Measurements from ENCODE around the gene SCAPER.
A peak's percentile ranks its signal among the peaks of the same experiment; 100 is the strongest.

The SCAPER gene

GRCh38 chr15:76667943-76668715, 237.0 kb downstream of the SCAPER start:
- Histone ChIP-seq H3K36me3 (ENCODE audit: control insufficient read depth, insufficient read depth, low read length, severe bottlenecking) (peaks cover 6% of the 10 kb centered on the region), H3K4me1 (ENCODE audit: control insufficient read depth, insufficient read depth, low read length) (no peaks in the 10 kb centered on the region), H3K27me3 (replicated peaks; ENCODE audit: control insufficient read depth, insufficient read depth, low read length) (no peaks in the 10 kb centered on the region), H3K9ac (ENCODE audit: low read length) (no peak overlapping the region), H3K9me3 (ENCODE audit: control insufficient read depth, low read length) (no peaks in the 10 kb centered on the region), H3K4me3 (ENCODE audit: low read length) (no peak overlapping the region)
- DNase-seq (ENCODE audit: low read depth) = no peak

DNA sequence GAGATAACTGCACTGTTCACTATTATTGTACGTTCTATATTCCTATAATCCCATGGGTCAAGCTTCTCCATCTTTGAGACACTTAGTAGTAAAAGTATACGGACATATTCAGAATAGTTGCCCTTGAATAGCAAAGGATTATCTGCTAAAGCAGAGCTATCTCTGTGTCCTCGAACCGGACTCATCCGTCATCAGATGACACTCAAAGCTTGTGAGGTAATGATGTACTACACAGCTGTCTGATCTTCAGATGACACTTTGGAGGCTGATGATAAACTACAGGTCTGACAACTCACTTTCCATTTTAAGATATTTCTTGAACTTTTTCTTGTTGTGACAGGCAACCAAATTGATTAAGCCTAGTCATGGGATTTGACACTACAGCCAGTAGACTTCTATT, 240.2 kb downstream of the SCAPER start:
- Histone ChIP-seq H3K9ac (ENCODE audit: low read length) (no peak overlapping the region), H3K36me3 (ENCODE audit: control insufficient read depth, insufficient read depth, low read length, severe bottlenecking) (peaks cover 6% of the 10 kb centered on the region), H3K4me1 (ENCODE audit: control insufficient read depth, insufficient read depth, low read length) (no peaks in the 10 kb centered on the region), H3K4me3 (ENCODE audit: low read length) (no peak overlapping the region), H3K9me3 (ENCODE audit: control insufficient read depth, low read length) (no peaks in the 10 kb centered on the region), H3K27me3 (replicated peaks; ENCODE audit: control insufficient read depth, insufficient read depth, low read length) (no peaks in the 10 kb centered on the region)
- DNase-seq (ENCODE audit: low read depth) = no peak

- H3K4me1 ChIP-seq (ENCODE audit: control insufficient read depth, insufficient read depth, low read length) = no peaks in the 10 kb centered on the region
- H3K27me3 ChIP-seq (replicated peaks; ENCODE audit: control insufficient read depth, insufficient read depth, low read length) = no peaks in the 10 kb centered on the region
- H3K9ac ChIP-seq (ENCODE audit: low read length) = no peak overlapping the region
- no peak for DNase-seq (ENCODE audit: low read depth)
- H3K4me3 ChIP-seq (ENCODE audit: low read length) = no peak overlapping the region
- peaks cover 6% of the 10 kb centered on the region for H3K36me3 ChIP-seq (ENCODE audit: control insufficient read depth, insufficient read depth, low read length, severe bottlenecking)
- H3K9me3 ChIP-seq (ENCODE audit: control insufficient read depth, low read length) = no peaks in the 10 kb centered on the region
Observed at GRCh38 chr15:76664411-76664810, 240.7 kb downstream of the SCAPER start.

- Histone ChIP-seq H3K27me3 (replicated peaks; ENCODE audit: control insufficient read depth, insufficient read depth, low read length) (no peaks in the 10 kb centered on the region), H3K4me3 (ENCODE audit: low read length) (no peak overlapping the region), H3K9ac (ENCODE audit: low read length) (no peak overlapping the region), H3K9me3 (ENCODE audit: control insufficient read depth, low read length) (no peaks in the 10 kb centered on the region), H3K36me3 (ENCODE audit: control insufficient read depth, insufficient read depth, low read length, severe bottlenecking) (peaks cover 6% of the 10 kb centered on the region), H3K4me1 (ENCODE audit: control insufficient read depth, insufficient read depth, low read length) (no peaks in the 10 kb centered on the region)
- no peak for DNase-seq (ENCODE audit: low read depth)
Observed at GRCh38 chr15:76663529-76663928, 241.6 kb downstream of the SCAPER start.

GRCh38 chr15:76648732-76649444, 256.3 kb downstream of the SCAPER start:
- DNase-seq (ENCODE audit: low read depth) = no peak
- Histone ChIP-seq H3K27me3 (replicated peaks; ENCODE audit: control insufficient read depth, insufficient read depth, low read length) (no peaks in the 10 kb centered on the region), H3K9me3 (ENCODE audit: control insufficient read depth, low read length) (no peaks in the 10 kb centered on the region), H3K4me1 (ENCODE audit: control insufficient read depth, insufficient read depth, low read length) (no peaks in the 10 kb centered on the region), H3K9ac (ENCODE audit: low read length) (no peak overlapping the region), H3K36me3 (ENCODE audit: control insufficient read depth, insufficient read depth, low read length, severe bottlenecking) (no peaks in the 10 kb centered on the region), H3K4me3 (ENCODE audit: low read length) (no peak overlapping the region)

- no peak for DNase-seq (ENCODE audit: low read depth)
- Histone ChIP-seq H3K27me3 (replicated peaks; ENCODE audit: control insufficient read depth, insufficient read depth, low read length) (no peaks in the 10 kb centered on the region), H3K9me3 (ENCODE audit: control insufficient read depth, low read length) (no peaks in the 10 kb centered on the region), H3K4me3 (ENCODE audit: low read length) (no peak overlapping the region), H3K9ac (ENCODE audit: low read length) (no peak overlapping the region), H3K4me1 (ENCODE audit: control insufficient read depth, insufficient read depth, low read length) (no peaks in the 10 kb centered on the region), H3K36me3 (ENCODE audit: control insufficient read depth, insufficient read depth, low read length, severe bottlenecking) (no peaks in the 10 kb centered on the region)
Observed at GRCh38 chr15:76647612-76648011, 257.5 kb downstream of the SCAPER start.

GRCh38 chr15:76644646-76645045, 260.5 kb downstream of the SCAPER start:
- no peak for DNase-seq (ENCODE audit: low read depth)
- Histone ChIP-seq H3K9ac (ENCODE audit: low read length) (no peak overlapping the region), H3K9me3 (ENCODE audit: control insufficient read depth, low read length) (no peaks in the 10 kb centered on the region), H3K27me3 (replicated peaks; ENCODE audit: control insufficient read depth, insufficient read depth, low read length) (no peaks in the 10 kb centered on the region), H3K4me3 (ENCODE audit: low read length) (no peak overlapping the region), H3K4me1 (ENCODE audit: control insufficient read depth, insufficient read depth, low read length) (no peaks in the 10 kb centered on the region), H3K36me3 (ENCODE audit: control insufficient read depth, insufficient read depth, low read length, severe bottlenecking) (no peaks in the 10 kb centered on the region)

DNA sequence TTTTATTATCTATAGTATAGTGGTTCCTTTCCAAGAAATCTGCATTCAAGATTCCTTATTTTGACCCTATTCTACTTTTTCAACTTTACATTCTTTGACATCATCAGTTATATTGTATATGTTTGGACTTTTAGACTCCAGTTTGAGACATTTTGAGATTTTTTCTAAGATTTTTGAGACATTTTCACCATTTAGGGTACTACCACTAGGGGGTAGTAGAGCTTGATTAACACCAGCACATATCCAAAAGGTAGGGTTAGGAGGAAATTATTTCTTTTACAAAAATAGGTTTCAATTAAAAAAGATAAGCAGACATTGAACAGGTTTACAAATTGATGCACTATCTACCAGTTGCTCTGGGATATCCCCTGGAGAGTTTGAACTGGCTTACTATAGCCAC, 262.5 kb downstream of the SCAPER start:
- no peak overlapping the region for H3K4me3 ChIP-seq (ENCODE audit: low read length)
- DNase-seq (ENCODE audit: low read depth) = no peak
- H3K9me3 ChIP-seq (ENCODE audit: control insufficient read depth, low read length) = no peaks in the 10 kb centered on the region
- no peaks in the 10 kb centered on the region for H3K27me3 ChIP-seq (replicated peaks; ENCODE audit: control insufficient read depth, insufficient read depth, low read length)
- no peak overlapping the region for H3K9ac ChIP-seq (ENCODE audit: low read length)
- H3K4me1 ChIP-seq (ENCODE audit: control insufficient read depth, insufficient read depth, low read length) = no peaks in the 10 kb centered on the region
- no peaks in the 10 kb centered on the region for H3K36me3 ChIP-seq (ENCODE audit: control insufficient read depth, insufficient read depth, low read length, severe bottlenecking)

DNA sequence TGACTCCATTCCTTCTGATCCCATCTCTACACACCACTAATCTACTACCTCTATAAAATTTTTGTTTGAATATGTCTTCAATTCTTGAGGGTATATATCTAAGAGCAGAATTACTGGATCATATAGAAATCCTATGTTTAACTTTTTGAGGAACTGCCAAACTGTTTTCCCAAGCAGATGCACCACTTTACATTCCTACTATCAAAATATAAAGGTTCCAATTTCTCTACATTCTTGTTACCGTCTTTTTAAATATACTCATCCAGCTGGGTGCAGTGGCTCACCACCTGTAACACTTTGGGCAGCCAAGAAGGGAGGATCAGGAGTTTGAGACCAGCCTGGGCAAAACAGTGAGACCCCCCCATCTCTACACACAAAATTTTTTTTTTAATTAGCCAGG, 268.0 kb downstream of the SCAPER start:
- Histone ChIP-seq H3K9me3 (ENCODE audit: control insufficient read depth, low read length) (peaks cover 9% of the 10 kb centered on the region), H3K9ac (ENCODE audit: low read length) (no peak overlapping the region), H3K36me3 (ENCODE audit: control insufficient read depth, insufficient read depth, low read length, severe bottlenecking) (no peaks in the 10 kb centered on the region), H3K4me1 (ENCODE audit: control insufficient read depth, insufficient read depth, low read length) (no peaks in the 10 kb centered on the region), H3K4me3 (ENCODE audit: low read length) (no peak overlapping the region), H3K27me3 (replicated peaks; ENCODE audit: control insufficient read depth, insufficient read depth, low read length) (no peaks in the 10 kb centered on the region)
- DNase-seq (ENCODE audit: low read depth) = no peak

DNA sequence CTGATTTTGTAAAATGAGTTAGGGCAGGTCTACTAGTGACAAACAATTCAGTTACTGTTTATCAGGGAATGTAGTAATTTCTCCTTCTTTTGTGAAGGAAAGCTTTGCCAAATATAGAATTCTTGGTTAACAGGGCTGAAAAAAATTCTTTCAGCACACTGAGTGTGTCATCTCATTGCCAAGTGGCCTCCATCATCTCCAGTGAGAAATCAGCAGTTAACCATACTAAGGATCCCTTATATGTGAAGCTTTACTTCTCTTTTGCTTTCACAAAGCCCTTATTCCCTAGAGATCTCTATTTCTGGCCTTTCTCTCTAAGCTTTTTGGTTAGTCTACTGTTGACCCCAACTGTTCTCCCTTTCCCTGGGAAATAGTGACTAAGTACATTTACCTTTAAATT, 269.1 kb downstream of the SCAPER start:
- Histone ChIP-seq H3K9me3 (ENCODE audit: control insufficient read depth, low read length) (peaks cover 9% of the 10 kb centered on the region), H3K27me3 (replicated peaks; ENCODE audit: control insufficient read depth, insufficient read depth, low read length) (no peaks in the 10 kb centered on the region), H3K9ac (ENCODE audit: low read length) (no peak overlapping the region), H3K36me3 (ENCODE audit: control insufficient read depth, insufficient read depth, low read length, severe bottlenecking) (no peaks in the 10 kb centered on the region), H3K4me1 (ENCODE audit: control insufficient read depth, insufficient read depth, low read length) (no peaks in the 10 kb centered on the region), H3K4me3 (ENCODE audit: low read length) (peak overlapping the region; percentile 37)
- DNase-seq (ENCODE audit: low read depth) = no peak

DNA sequence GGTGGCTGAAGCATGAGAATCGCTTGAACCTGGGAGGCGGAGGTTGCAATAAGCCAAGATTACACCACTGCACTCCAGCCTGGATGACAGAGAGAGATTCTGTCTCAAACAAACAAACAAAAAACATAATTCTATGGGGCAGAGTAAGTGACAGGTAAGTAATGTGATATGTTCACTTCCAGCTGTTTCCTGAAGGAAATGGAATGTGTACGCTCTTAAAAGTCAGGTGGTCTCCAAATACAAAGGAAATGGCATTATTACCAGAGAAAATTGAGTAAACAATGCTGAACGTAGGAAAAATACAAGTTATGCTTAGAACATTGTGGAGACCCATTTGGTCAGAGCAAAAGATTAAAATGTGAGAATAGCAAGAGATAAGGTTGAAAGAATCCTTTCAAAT, 278.5 kb downstream of the SCAPER start:
- Histone ChIP-seq H3K4me1 (ENCODE audit: control insufficient read depth, insufficient read depth, low read length) (no peaks in the 10 kb centered on the region), H3K36me3 (ENCODE audit: control insufficient read depth, insufficient read depth, low read length, severe bottlenecking) (no peaks in the 10 kb centered on the region), H3K27me3 (replicated peaks; ENCODE audit: control insufficient read depth, insufficient read depth, low read length) (no peaks in the 10 kb centered on the region), H3K4me3 (ENCODE audit: low read length) (no peak overlapping the region), H3K9me3 (ENCODE audit: control insufficient read depth, low read length) (peaks cover 7% of the 10 kb centered on the region), H3K9ac (ENCODE audit: low read length) (no peak overlapping the region)
- DNase-seq (ENCODE audit: low read depth) = no peak
